KMS-11 (cell line): Measurements from ENCODE around the gene NFASC.

Experiments used
- H2AFZ ChIP-seq: fragments of 200-600 bp; sonication (generic); 2 replicates; pipeline ENCODE4 v1.6.1; 2016; ENCODE audit warnings: antibody characterized with exemption, mixed run types, low read depth
- H3K27ac ChIP-seq: fragments of 200-600 bp; sonication (generic); 2 replicates; pipeline ENCODE4 v1.6.1; 2016; ENCODE audit warnings: mild to moderate bottlenecking, mixed run types
- H3K27me3 ChIP-seq: fragments of 200-600 bp; sonication (generic); 2 replicates; pipeline ENCODE4 v1.6.1; 2017; ENCODE audit warnings: mild to moderate bottlenecking, low read depth, mixed run types, moderate library complexity; ENCODE audit not compliant: insufficient read depth
- H3K36me3 ChIP-seq: fragments of 200-600 bp; sonication (generic); 2 replicates; pipeline ENCODE4 v1.6.1; 2017; ENCODE audit warnings: mild to moderate bottlenecking, mixed run types; ENCODE audit not compliant: insufficient read depth
- H3K4me1 ChIP-seq: fragments of 200-600 bp; sonication (generic); 2 replicates; pipeline ENCODE4 v1.6.1; 2016; ENCODE audit warnings: mild to moderate bottlenecking, low read depth, mixed run types; ENCODE audit not compliant: poor library complexity, severe bottlenecking
- H3K4me2 ChIP-seq: fragments of 200-600 bp; sonication (generic); 2 replicates; pipeline ENCODE4 v1.7.0; 2016; ENCODE audit warnings: mild to moderate bottlenecking, mixed run types
- H3K4me3 ChIP-seq: fragments of 200-600 bp; sonication (generic); IDR thresholded peaks from 2 replicates; pipeline ENCODE4 v1.6.1; 2017; ENCODE audit warnings: low read depth, low read length, mixed read lengths; ENCODE audit not compliant: insufficient read depth
- H3K79me2 ChIP-seq: fragments of 200-600 bp; sonication (generic); 2 replicates; pipeline ENCODE4 v1.6.1; 2016; ENCODE audit warnings: low read depth, mixed run types; ENCODE audit not compliant: insufficient read depth
- H3K9ac ChIP-seq: fragments of 200-600 bp; sonication (generic); 2 replicates; pipeline ENCODE4 v1.6.1; 2016; ENCODE audit warnings: mild to moderate bottlenecking, mixed run types
- H4K20me1 ChIP-seq: fragments of 200-600 bp; sonication (generic); 2 replicates; pipeline ENCODE4 v1.6.1; 2016; ENCODE audit warnings: mild to moderate bottlenecking, mixed run types; ENCODE audit not compliant: insufficient read depth
- TF ChIP-seq, protein P1 (sequence below): fragments of 200-600 bp; sonication (generic); conservative IDR thresholded peaks from 2 replicates; pipeline ENCODE4 v1.6.1; 2017; ENCODE audit warnings: low read depth, mild to moderate bottlenecking, antibody characterized with exemption, low read length, moderate library complexity, mixed read lengths

The NFASC gene

DNA sequence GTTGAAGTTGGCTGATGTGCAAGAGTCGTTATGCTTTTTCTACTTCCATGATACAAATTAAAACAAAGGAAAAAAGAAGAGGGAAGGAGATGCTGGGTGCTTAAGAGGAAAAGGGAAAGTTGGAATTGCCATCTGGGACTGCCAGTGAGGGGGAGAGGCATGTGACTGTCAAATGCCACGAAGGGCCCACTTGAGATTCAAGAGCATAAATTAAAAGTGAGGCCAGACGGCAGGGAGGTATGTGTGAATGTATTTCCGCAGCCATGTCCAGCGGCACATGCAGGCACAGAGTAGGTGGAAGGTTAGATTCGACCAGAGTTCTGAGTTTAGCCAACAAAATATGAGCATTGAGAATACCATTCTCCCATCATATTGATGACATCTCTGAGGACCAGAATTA, 32.0 kb downstream of the NFASC start:
- H3K79me2 ChIP-seq: no peaks in the 10 kb centered on the region
- no peak overlapping the region for H3K27ac ChIP-seq
- TF ChIP-seq, protein P1, sequence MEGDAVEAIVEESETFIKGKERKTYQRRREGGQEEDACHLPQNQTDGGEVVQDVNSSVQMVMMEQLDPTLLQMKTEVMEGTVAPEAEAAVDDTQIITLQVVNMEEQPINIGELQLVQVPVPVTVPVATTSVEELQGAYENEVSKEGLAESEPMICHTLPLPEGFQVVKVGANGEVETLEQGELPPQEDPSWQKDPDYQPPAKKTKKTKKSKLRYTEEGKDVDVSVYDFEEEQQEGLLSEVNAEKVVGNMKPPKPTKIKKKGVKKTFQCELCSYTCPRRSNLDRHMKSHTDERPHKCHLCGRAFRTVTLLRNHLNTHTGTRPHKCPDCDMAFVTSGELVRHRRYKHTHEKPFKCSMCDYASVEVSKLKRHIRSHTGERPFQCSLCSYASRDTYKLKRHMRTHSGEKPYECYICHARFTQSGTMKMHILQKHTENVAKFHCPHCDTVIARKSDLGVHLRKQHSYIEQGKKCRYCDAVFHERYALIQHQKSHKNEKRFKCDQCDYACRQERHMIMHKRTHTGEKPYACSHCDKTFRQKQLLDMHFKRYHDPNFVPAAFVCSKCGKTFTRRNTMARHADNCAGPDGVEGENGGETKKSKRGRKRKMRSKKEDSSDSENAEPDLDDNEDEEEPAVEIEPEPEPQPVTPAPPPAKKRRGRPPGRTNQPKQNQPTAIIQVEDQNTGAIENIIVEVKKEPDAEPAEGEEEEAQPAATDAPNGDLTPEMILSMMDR: no peak
- H3K27me3 ChIP-seq: no peaks in the 10 kb centered on the region
- H4K20me1 ChIP-seq: no peaks in the 10 kb centered on the region
- no peak overlapping the region for H3K4me2 ChIP-seq
- H3K36me3 ChIP-seq: no peaks in the 10 kb centered on the region
- no peak overlapping the region for H2AFZ ChIP-seq
- no peaks in the 10 kb centered on the region for H3K4me1 ChIP-seq
- no peak overlapping the region for H3K4me3 ChIP-seq
- no peak overlapping the region for H3K9ac ChIP-seq

DNA sequence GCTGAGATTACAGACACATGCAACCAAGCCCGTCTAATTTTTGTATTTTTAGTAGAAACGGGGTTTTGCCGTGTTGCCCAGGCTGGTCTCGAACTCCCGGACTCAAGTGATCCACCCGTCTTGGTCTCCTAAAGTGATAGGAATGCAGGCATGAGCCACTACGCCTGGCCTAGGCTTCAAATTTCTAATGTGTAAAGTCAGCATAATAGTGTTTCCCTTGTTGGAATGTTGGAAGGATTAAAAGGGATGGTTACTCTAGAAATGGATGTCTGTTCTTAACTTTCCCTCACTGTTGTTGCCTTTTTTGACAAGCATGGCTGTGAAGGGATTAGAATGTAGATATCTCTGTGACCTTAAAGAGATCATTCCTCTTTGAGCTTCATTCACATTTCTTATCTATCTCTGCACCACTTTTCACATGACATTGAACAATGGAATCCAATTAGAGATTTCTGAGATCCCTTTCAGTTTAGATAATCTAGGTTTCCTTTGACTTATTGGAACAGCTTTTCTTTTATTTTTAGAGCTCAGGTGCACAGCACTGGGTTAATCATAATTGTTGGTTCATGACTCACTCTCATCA, 33.7 kb downstream of the NFASC start:
- H3K27me3 ChIP-seq: no peaks in the 10 kb centered on the region

DNA sequence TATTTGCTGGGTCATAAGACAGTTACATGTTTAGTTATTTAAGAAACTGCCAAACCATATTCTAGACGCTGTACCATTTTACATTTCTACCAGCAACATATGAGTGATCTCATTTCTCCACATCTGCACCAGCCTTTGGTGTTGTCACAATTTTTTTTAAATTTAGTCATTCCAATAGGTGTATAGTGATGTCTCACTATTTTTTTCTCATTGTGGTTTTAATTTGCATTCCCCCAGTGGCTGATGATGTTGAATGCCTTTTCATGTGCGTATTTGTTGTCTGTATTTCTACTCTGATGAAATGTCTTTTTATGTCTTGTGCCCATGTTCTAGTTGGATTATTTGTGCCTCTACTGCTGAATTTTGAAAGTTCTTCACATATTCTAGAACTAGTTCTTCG, 38.4 kb downstream of the NFASC start:
- no peak overlapping the region for H3K27ac ChIP-seq
- TF ChIP-seq, protein P1: no peak
- no peaks in the 10 kb centered on the region for H3K79me2 ChIP-seq
- no peaks in the 10 kb centered on the region for H3K4me1 ChIP-seq
- H3K4me2 ChIP-seq: no peak overlapping the region
- no peaks in the 10 kb centered on the region for H3K27me3 ChIP-seq
- no peak overlapping the region for H3K9ac ChIP-seq
- H4K20me1 ChIP-seq: no peaks in the 10 kb centered on the region
- H3K4me3 ChIP-seq: no peak overlapping the region
- no peaks in the 10 kb centered on the region for H3K36me3 ChIP-seq
- no peak overlapping the region for H2AFZ ChIP-seq

More for the DNA sequence above, 33.7 kb downstream of the NFASC start:
- Histone ChIP-seq H3K4me1 (no peaks in the 10 kb centered on the region), H3K36me3 (no peaks in the 10 kb centered on the region), H3K79me2 (no peaks in the 10 kb centered on the region), H3K27ac (no peak overlapping the region), H2AFZ (no peak overlapping the region), H3K4me2 (no peak overlapping the region), H3K4me3 (no peak overlapping the region), H4K20me1 (no peaks in the 10 kb centered on the region), H3K9ac (no peak overlapping the region)
- TF ChIP-seq, protein P1: no peak

DNA sequence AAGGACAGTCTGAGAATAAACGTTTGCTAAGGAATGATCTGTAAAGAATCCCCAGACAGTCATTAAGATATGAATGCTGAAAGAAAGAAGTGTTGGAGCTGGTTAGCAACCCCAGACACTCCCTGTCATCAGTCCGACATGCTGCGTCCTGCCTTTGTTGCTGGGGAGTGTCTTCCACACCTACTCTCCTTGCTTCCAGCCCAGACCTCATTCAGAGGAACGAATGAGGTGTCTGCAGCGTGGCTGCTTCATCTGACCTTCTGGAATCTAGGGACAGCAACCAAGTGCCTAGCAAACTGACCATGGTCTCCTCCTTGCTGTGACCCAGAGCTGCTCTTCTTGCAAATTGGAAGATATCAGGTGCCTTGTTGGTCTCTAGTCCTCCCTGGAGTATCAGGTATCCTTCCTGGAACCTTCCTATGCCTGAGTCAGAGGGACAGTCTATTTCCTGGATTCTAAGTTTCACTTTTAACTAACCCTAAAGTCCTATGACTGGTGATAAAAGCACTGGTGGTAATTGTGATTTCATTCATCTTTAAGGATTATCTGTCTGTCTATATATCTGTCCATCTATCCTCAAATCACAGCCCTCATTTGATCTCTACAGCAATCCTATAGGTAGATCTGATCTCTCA, 45.3 kb downstream of the NFASC start:
- Histone ChIP-seq H3K27ac (no peak overlapping the region), H2AFZ (no peak overlapping the region), H3K9ac (no peak overlapping the region), H3K4me2 (no peak overlapping the region), H3K36me3 (no peaks in the 10 kb centered on the region), H3K4me3 (no peak overlapping the region), H3K4me1 (no peaks in the 10 kb centered on the region), H3K79me2 (no peaks in the 10 kb centered on the region), H3K27me3 (no peaks in the 10 kb centered on the region), H4K20me1 (no peaks in the 10 kb centered on the region)
- TF ChIP-seq, protein P1: no peak
